ENCODE measurements around the gene NFKBIA. TPM values are rescaled to one million over a fixed set of nuclear protein-coding genes. Genes with fewer than 3 reads are reported as not detected.
A peak's percentile ranks its signal among the peaks of the same experiment; 100 is the strongest.
"Not testable (repeated sequence)": the region's sequence is repeated elsewhere in the genome, so short reads cannot be mapped to it uniquely, and the experiment has no call there.

Gene NFKBIA
- total and polyA plus RNA-seq, 8 donors = 48.2 to 124 (median 63.8) TPM

DNA sequence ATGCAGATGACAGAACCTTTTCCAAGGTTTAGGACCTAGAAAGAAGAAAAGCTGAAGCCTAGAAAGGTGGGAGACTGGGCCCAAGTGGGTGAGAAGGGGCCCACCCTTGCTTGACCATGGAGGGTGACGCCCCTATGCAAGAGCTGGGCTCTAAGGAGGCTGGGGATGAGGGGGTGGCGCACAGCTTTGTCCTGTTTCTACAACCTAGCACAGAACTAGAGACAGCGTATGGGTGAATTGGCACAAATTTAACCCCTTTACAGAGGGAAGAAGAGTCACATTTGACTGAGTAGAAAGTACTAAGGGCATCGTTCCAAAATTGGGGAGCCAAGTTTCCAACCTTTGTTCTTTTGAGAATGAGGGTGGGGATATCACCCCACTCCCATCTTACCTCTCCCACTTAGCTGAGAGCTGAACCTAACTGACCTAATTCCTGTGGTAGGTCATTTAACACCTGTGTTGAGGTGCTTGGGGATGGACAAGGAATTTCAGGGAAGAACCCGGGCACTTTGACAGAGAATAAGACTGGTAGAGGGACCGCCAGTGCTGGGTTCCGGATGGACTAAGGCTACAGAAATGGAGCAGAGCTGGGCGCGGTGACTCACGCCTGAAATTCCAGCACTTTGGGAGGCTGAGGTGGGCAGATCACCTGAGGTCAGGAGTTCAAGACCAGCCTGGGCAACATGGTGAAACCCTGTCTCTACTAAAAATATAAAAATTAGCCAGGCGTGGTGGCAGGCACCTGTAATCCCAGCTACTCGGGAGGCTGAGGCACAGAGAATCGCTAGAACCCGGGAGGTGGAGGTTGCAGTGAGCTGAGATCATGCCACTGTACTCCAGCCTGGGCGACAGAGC is 5.2 kb downstream of the NFKBIA start:
- 88 to 90% methylated on average over 15 of the region's 15 CpGs for WGBS, 2 donors
- ATAC-seq = no peak

DNA sequence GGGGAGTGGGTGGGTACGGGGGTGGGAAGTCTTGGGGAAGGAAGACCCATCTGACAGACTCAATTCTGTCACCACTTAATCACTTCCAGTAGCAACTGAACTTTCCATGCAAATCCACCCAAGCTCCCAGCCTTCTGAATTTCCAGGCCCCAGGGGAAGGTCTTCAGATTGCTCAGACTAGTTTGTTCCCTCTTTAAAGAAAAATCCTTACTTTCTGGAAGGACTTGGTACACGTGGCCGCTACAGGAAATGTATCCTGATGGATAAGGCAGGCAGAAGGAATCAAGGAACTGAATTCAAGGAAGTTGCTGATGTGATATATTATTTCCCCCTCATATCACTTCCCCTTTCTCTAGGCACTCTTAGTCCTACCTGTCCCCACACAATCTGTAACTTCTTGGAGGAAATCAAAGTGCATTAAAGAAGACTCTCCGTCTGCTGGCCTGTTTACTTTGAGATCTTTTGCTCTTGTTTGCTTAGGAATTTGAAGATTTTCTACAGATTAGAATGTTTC is 6.4 kb downstream of the NFKBIA start:
- WGBS, 2 donors = 35 to 44% methylated on average over 4 of the region's 4 CpGs
- no peak for DNase-seq
- H3K4me1 ChIP-seq = peaks cover 0 to 19% (median 9%) of the 10 kb centered on the region in 3 donors
- peaks cover 0 to 36% (median 29%) of the 10 kb centered on the region in 3 donors for H3K36me3 ChIP-seq
- peak overlapping the region in 3 of 4 donors; percentile 5 to 30 (median 25) for H3K27ac ChIP-seq
- no peak for FAIRE-seq
- H3K9me3 ChIP-seq = no peaks in the 10 kb centered on the region
- intact Hi-C loops (cut with DNase I) = no loop called here
- TF ChIP-seq, protein P1, sequence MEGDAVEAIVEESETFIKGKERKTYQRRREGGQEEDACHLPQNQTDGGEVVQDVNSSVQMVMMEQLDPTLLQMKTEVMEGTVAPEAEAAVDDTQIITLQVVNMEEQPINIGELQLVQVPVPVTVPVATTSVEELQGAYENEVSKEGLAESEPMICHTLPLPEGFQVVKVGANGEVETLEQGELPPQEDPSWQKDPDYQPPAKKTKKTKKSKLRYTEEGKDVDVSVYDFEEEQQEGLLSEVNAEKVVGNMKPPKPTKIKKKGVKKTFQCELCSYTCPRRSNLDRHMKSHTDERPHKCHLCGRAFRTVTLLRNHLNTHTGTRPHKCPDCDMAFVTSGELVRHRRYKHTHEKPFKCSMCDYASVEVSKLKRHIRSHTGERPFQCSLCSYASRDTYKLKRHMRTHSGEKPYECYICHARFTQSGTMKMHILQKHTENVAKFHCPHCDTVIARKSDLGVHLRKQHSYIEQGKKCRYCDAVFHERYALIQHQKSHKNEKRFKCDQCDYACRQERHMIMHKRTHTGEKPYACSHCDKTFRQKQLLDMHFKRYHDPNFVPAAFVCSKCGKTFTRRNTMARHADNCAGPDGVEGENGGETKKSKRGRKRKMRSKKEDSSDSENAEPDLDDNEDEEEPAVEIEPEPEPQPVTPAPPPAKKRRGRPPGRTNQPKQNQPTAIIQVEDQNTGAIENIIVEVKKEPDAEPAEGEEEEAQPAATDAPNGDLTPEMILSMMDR (IDR thresholded peaks at IDR 0.05) = no peak
- no peak overlapping the region for H3K4me3 ChIP-seq
- ATAC-seq = no peak
- H3K27me3 ChIP-seq = no peaks in the 10 kb centered on the region

More for the DNA sequence above, 5.2 kb downstream of the NFKBIA start:
- DNase-seq = no peak
- no peaks in the 10 kb centered on the region for H3K27me3 ChIP-seq
- no peak for FAIRE-seq
- peak overlapping the region in 1 of 4 donors; percentile 8 for H3K27ac ChIP-seq
- intact Hi-C loops (cut with DNase I) = no loop called here
- peaks cover 0 to 19% (median 9%) of the 10 kb centered on the region in 3 donors for H3K4me1 ChIP-seq
- peaks cover 0 to 41% (median 30%) of the 10 kb centered on the region in 3 donors for H3K36me3 ChIP-seq
- H3K9me3 ChIP-seq = no peaks in the 10 kb centered on the region
- TF ChIP-seq, protein P1 (IDR thresholded peaks at IDR 0.05) = no peak
- no peak overlapping the region for H3K4me3 ChIP-seq

DNA sequence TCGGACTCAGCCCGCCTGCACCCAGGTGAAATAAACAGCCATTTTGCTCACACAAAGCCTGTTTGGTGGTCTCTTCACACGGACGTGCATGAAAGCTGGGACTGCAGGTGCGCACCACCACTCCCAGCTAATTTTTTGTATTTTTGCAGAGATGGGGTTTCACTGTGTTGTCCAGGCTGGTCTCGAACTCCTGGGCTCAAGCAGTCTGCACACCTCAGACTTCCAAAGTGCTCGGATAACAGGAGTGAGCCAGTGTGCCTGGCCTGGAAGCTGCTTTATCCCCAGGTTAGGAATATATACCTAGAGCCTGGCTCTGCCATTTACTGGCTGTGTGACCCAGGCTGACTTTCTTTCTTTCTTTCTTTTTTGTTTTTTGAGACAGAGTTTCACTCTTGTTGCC is 7.9 kb downstream of the NFKBIA start:
- intact Hi-C loops (cut with DNase I); H3K27ac ChIP-seq; H3K9me3 ChIP-seq; ATAC-seq; DNase-seq; H3K4me3 ChIP-seq; H3K27me3 ChIP-seq; FAIRE-seq: not testable (repeated sequence)
- Histone ChIP-seq H3K36me3 (peaks cover 0 to 21% (median 15%) of the 10 kb centered on the region in 3 donors), H3K4me1 (peaks cover 0 to 17% (median 9%) of the 10 kb centered on the region in 3 donors)
- WGBS, 2 donors = 91% methylated on average over 6 to 7 of the region's 7 CpGs

DNA sequence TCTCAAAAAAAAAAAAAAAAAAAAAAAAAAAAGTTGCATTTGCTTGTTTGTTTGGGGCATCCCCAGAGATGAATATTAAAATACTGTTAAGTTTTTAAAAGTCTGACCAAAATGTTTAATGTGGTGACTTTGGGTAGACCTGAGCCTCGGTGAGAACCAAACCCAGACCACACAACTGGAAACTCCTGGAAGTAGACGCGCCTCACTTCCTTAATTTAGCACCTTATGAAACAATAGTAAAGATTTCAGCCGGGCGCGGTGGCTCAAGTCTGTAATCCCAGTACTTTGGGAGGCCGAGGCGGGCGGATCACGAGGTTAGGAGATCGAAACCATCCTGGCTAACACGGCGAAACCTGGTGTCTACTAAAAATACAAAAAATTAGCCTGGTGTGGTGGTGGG is 9.3 kb downstream of the NFKBIA start:
- FAIRE-seq (no peak), DNase-seq (no peak), ATAC-seq (no peak)
- H3K27ac ChIP-seq = no peak overlapping the region
- H3K9me3 ChIP-seq = no peaks in the 10 kb centered on the region
- H3K27me3 ChIP-seq = no peaks in the 10 kb centered on the region
- peaks cover 0 to 8% (median 7%) of the 10 kb centered on the region in 3 donors for H3K36me3 ChIP-seq
- TF ChIP-seq, protein P1 (IDR thresholded peaks at IDR 0.05) = no peak
- peaks cover 0 to 3% (median under 1%) of the 10 kb centered on the region in 3 donors for H3K4me1 ChIP-seq
- 95 to 97% methylated on average over 13 of the region's 13 CpGs for WGBS, 2 donors
- intact Hi-C loops (cut with DNase I) = no loop called here
- no peak overlapping the region for H3K4me3 ChIP-seq

DNA sequence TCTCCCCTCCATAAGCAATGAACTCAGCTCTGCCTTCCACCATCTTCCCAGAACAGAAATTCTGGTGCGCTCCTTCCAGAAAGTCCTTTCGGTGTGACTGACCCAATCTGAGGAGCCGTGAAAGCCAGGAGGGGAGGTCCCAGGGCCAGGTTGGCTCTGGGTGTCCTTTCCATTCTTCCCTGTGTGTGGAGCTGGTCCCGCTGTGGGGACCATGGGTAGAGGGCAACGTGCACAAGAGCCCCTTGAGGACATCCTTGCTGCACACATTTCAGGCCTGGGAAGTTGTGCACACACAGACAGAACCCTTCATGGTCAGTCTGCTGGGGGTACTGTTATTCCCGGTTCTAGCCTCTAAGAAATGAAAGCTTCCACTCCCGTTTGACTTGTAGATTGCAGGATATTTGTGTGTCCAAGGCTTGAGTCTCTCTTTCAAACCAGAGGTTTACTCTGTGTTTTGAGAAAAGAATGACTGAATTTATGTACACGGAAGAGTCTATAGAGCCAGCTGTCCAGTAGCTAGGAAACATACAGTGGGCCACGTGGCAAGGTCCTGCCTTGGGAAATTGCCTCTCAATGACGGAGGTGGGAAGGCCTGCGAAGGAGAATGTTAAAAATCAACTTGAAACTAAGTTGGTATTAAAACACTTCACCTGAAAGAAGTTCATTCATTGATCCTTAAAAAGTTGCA is 10.1 kb downstream of the NFKBIA start:
- H3K4me1 ChIP-seq = no peaks in the 10 kb centered on the region
- intact Hi-C loops (cut with DNase I) = no loop called here
- H3K4me3 ChIP-seq = no peak overlapping the region
- DNase-seq (no peak), ATAC-seq (no peak), FAIRE-seq (no peak)
- no peaks in the 10 kb centered on the region for H3K27me3 ChIP-seq
- TF ChIP-seq, protein P1 (IDR thresholded peaks at IDR 0.05) = no peak
- no peaks in the 10 kb centered on the region for H3K9me3 ChIP-seq
- WGBS, 2 donors = 83 to 89% methylated on average over 11 of the region's 11 CpGs
- H3K27ac ChIP-seq = no peak overlapping the region
- H3K36me3 ChIP-seq = peaks cover 0 to 2% (median 2%) of the 10 kb centered on the region in 3 donors

Measured in pancreas (tissue), 10 donors.